H1 (cell line): ENCODE measurements around the gene ARL2. TPM values are rescaled to one million over a fixed set of nuclear protein-coding genes. Genes with fewer than 3 reads are reported as not detected.

Source experiments
- CHD7 ChIP-seq: fragments of 300-600 bp; sonication (generic); IDR thresholded peaks from 2 replicates; pipeline ENCODE4 v1.7.1; 2012; ENCODE audit warnings: low read length, moderate library complexity, mild to moderate bottlenecking, inconsistent platforms; ENCODE audit not compliant: insufficient replicate concordance
- SP2 ChIP-seq: IDR thresholded peaks from 2 replicates; pipeline ENCODE4 v1.6.1; 2012; ENCODE audit warnings: mild to moderate bottlenecking, low read length, inconsistent platforms
- TBP ChIP-seq: IDR thresholded peaks from 2 replicates; pipeline ENCODE4 v1.6.1; 2011; ENCODE audit warnings: low read depth, low read length, improper control_type of control experiment
- polyA plus RNA-seq, 7 experiments: library from polyadenylated mRNA; depleted of rRNA in 3 of 7; stranded (reverse) in 5 of 7; unstranded in 2 of 7; fragments of >200 nt in 5 of 7; fragments of 200-250 nt in 2 of 7; gene quantifications; 1 replicate in 5 of 7; 2 replicates in 1 of 7; 4 replicates in 1 of 7; pipeline versions ENCODE4 v1.2.1 to v1.2.3, GENCODE V29; 2011 to 2013; ENCODE audit warnings: missing spikeins in 2 of 7, mixed read lengths in 2 of 7
- total RNA-seq: library from RNA; stranded (reverse); fragmentation: NEBNext Ultra II Directional; extraction: Animal tissue kit (Norgen Biotek cat#: 25700); gene quantifications from 2 replicates; pipeline ENCODE4 v1.2.1, GENCODE V29; 2021

The ARL2 gene
- total and polyA plus RNA-seq, 2 of the 8 experiments (the other 6 are each of a cell fraction or from before 2014, with no cell fraction given), result 186 to 535 TPM

GRCh38 chr11:64990222-64990923 lies 23.6 kb upstream of the ARL2 start (continued):
- TF ChIP-seq CHD7 (no peak), TBP (no peak), SP2 (no peak)
